Body of pancreas (tissue), 4 donors: Measurements from ENCODE around the gene PPP1CA. TPM values are rescaled to one million over a fixed set of nuclear protein-coding genes. Genes with fewer than 3 reads are reported as not detected.
A peak's percentile ranks its signal among the peaks of the same experiment; 100 is the strongest.

Experiments used
- ATAC-seq: fragments of 150-250 bp; one replicate; pipeline ENCODE4 v1.9.1; 2016
- DNase-seq, 4 donors: peaks; one replicate each; pipeline ENCODE4 v3.0.0-alpha.2; 2019
- H3K27ac ChIP-seq, 4 donors: fragments of 200-600 bp; sonication (generic); 1 replicate in 3 of 4; 2 replicates in 1 of 4; pipeline versions ENCODE4 v1.5.1 to v1.6.1; 2016 to 2019; ENCODE audit warnings: mild to moderate bottlenecking in 1 of 4, mixed read lengths in 1 of 4, moderate library complexity in 1 of 4
- H3K27me3 ChIP-seq, 2 donors: fragments of 200-600 bp; sonication (generic); one replicate each; pipeline ENCODE4 v1.6.0; 2016; ENCODE audit warnings: mild to moderate bottlenecking in 1 of 2
- H3K36me3 ChIP-seq, 2 donors: fragments of 200-600 bp; sonication (generic); replicated peaks in 1 of 2; 2 replicates each; pipeline ENCODE4 v1.5.1; 2016; ENCODE audit warnings: low read depth in 2 of 2; ENCODE audit not compliant: insufficient read depth in 1 of 2
- H3K4me1 ChIP-seq: fragments of 200-600 bp; sonication (generic); one replicate; pipeline ENCODE4 v1.6.0; 2016
- H3K4me3 ChIP-seq, 2 donors: fragments of 200-600 bp; sonication (generic); 1 replicate in 1 of 2; 2 replicates in 1 of 2; pipeline ENCODE4 v1.5.1; 2016 to 2019
- H3K9me3 ChIP-seq, 3 donors: fragments of 200-600 bp; sonication (generic); 1 replicate in 2 of 3; 2 replicates in 1 of 3; pipeline ENCODE4 v1.5.1; 2016
- CTCF ChIP-seq, 7 experiments: fragments of 450-650 bp in 4 of 7; fragments of 200-600 bp in 3 of 7; sonication (generic) in 3 of 7; IDR thresholded peaks; one replicate each; pipeline ENCODE4 v1.5.1; 2016 to 2019; ENCODE audit warnings: antibody characterized with exemption in 7 of 7
- POLR2A ChIP-seq, 3 donors: fragments of 450-650 bp; IDR thresholded peaks; one replicate each; pipeline ENCODE4 v1.6.1; 2016; ENCODE audit warnings: antibody characterized with exemption in 3 of 3, mild to moderate bottlenecking in 2 of 3
- WGBS, 2 donors: methylation state at CpG; one replicate each; pipeline ENCODE4 v1.1.5; 2017; 5-methylcytosine and 5-hydroxymethylcytosine counted together
- intact Hi-C: fragments of 100-400 bp; cut with DNase I; formaldehyde crosslinking; loops from one replicate; pipeline ENCODE4 v1.15.1; 2023
- total RNA-seq, 2 donors: library from RNA; depleted of rRNA; stranded (reverse); fragments of >200 nt; gene quantifications; one replicate each; pipeline ENCODE4 v1.1.0, GENCODE V29; 2016

PPP1CA gene
- total RNA-seq, 2 donors from 2014 or later, result 81.1 to 104 TPM

GRCh38 chr11:67375320-67376055 lies 26.2 kb downstream of the PPP1CA start:
- intact Hi-C loops, result loop anchor here (5.0 kb wide), 1 partner anchor 98 kb away; no protein-coding TSS in a partner anchor
- WGBS, 2 donors, result 57 to 60% methylated on average over 13 to 15 of the region's 15 CpGs
- no peaks in the 10 kb centered on the region for H3K9me3 ChIP-seq
- H3K27ac ChIP-seq, result peak overlapping the region in 3 of 4 donors; percentile 8 to 95 (median 94)
- TF ChIP-seq CTCF (IDR thresholded peaks at IDR 0.05), result no peak
- no peak for TF ChIP-seq POLR2A (IDR thresholded peaks at IDR 0.05)
- peaks cover 35% of the 10 kb centered on the region for H3K4me1 ChIP-seq
- DNase-seq, result peak in 1 of 4 donors; percentile 15
- no peaks in the 10 kb centered on the region for H3K36me3 ChIP-seq
- no peak overlapping the region for H3K4me3 ChIP-seq
- no peak for ATAC-seq
- H3K27me3 ChIP-seq, result no peaks in the 10 kb centered on the region

- H3K27me3 ChIP-seq, result no peaks in the 10 kb centered on the region
- no peaks in the 10 kb centered on the region for H3K9me3 ChIP-seq
- H3K36me3 ChIP-seq, result no peaks in the 10 kb centered on the region
- TF ChIP-seq POLR2A (IDR thresholded peaks at IDR 0.05) (no peak), CTCF (IDR thresholded peaks at IDR 0.05) (no peak)
- no peak for ATAC-seq
- WGBS, 2 donors, result 8 to 19% methylated on average over 3 to 9 of the region's 9 CpGs
- intact Hi-C loops, result loop anchor here (5.0 kb wide), 1 partner anchor 97 kb away; no protein-coding TSS in a partner anchor
- H3K27ac ChIP-seq, result peak overlapping the region; percentile 89 to 95 (median 92)
- peaks cover 38% of the 10 kb centered on the region for H3K4me1 ChIP-seq
- no peak overlapping the region for H3K4me3 ChIP-seq
- peak in 2 of 4 donors; percentile 41 to 44 for DNase-seq
Measured at GRCh38 chr11:67374571-67375281, 26.9 kb downstream of the PPP1CA start.

GRCh38 chr11:67373648-67374570 lies 27.7 kb downstream of the PPP1CA start:
- peak overlapping the region; percentile 89 to 95 (median 92) for H3K27ac ChIP-seq
- TF ChIP-seq POLR2A (IDR thresholded peaks at IDR 0.05) (peak; percentile 53 to 86 (median 85)), CTCF (IDR thresholded peaks at IDR 0.05) (peak; percentile 34 to 84 (median 74))
- WGBS, 2 donors, result 2 to 8% methylated on average over 15 to 33 of the region's 40 CpGs
- no peaks in the 10 kb centered on the region for H3K36me3 ChIP-seq
- H3K9me3 ChIP-seq, result no peaks in the 10 kb centered on the region
- peaks cover 38% of the 10 kb centered on the region for H3K4me1 ChIP-seq
- DNase-seq (peak; percentile 86 to 94 (median 89)), ATAC-seq (peak; percentile 78)
- peak overlapping the region; percentile 34 to 50 for H3K4me3 ChIP-seq
- intact Hi-C loops, result no loop called here
- no peaks in the 10 kb centered on the region for H3K27me3 ChIP-seq

GRCh38 chr11:67372993-67373647 lies 28.5 kb downstream of the PPP1CA start, which contains the start of gene CLCF1:
Gene CLCF1 (minus strand): TSS chr11:67373598. CDS start chr11:67373539, 59 bp downstream.
- DNase-seq (peak; percentile 68 to 78 (median 72)), ATAC-seq (peak; percentile 59)
- intact Hi-C loops, result no loop called here
- no peaks in the 10 kb centered on the region for H3K36me3 ChIP-seq
- peaks cover 38% of the 10 kb centered on the region for H3K4me1 ChIP-seq
- H3K4me3 ChIP-seq, result peak within 1 kb of the TSS; percentile 34 to 50
- WGBS, 2 donors, result 0% methylated on average over 17 to 72 of the region's 76 CpGs
- H3K9me3 ChIP-seq, result no peaks in the 10 kb centered on the region
- no peaks in the 10 kb centered on the region for H3K27me3 ChIP-seq
- peak within 1 kb of the TSS; percentile 89 to 95 (median 92) for H3K27ac ChIP-seq
- no peak for TF ChIP-seq CTCF (IDR thresholded peaks at IDR 0.05)
- peak; percentile 36 to 58 (median 53) for TF ChIP-seq POLR2A (IDR thresholded peaks at IDR 0.05)
